ACC112 (cell line): Measurements from ENCODE around the gene FLRT2.

Source experiments
- H2AFZ ChIP-seq: fragments of 200-600 bp; sonication (generic); one replicate; pipeline ENCODE4 v1.6.0; 2017; ENCODE audit warnings: antibody characterized with exemption, low read length; ENCODE audit not compliant: unreplicated experiment
- H3K27ac ChIP-seq: fragments of 200-600 bp; sonication (generic); 2 replicates; pipeline ENCODE4 v1.5.1; 2014; ENCODE audit warnings: low read depth, mild to moderate bottlenecking, antibody characterized with exemption, low read length, moderate library complexity
- H3K27me3 ChIP-seq: fragments of 200-600 bp; sonication (generic); 2 replicates; pipeline ENCODE4 v1.6.1; 2014; ENCODE audit warnings: mild to moderate bottlenecking, antibody characterized with exemption, low read length, moderate library complexity, mixed read lengths; ENCODE audit not compliant: insufficient read depth
- H3K36me3 ChIP-seq: fragments of 200-600 bp; sonication (generic); 2 replicates; pipeline ENCODE4 v1.6.1; 2016; ENCODE audit warnings: mild to moderate bottlenecking, antibody characterized with exemption, low read length, moderate library complexity, mixed read lengths; ENCODE audit not compliant: insufficient read depth
- H3K4me1 ChIP-seq: fragments of 200-600 bp; sonication (generic); one replicate; pipeline ENCODE4 v1.6.1; 2016; ENCODE audit warnings: low read length, mixed read lengths; ENCODE audit not compliant: insufficient read depth, unreplicated experiment, control insufficient read depth
- H3K4me3 ChIP-seq: fragments of 200-600 bp; sonication (generic); 2 replicates; pipeline ENCODE4 v1.5.1; 2014; ENCODE audit warnings: mild to moderate bottlenecking, low read depth, low read length
- H3K79me2 ChIP-seq: fragments of 200-600 bp; sonication (generic); one replicate; pipeline ENCODE4 v1.6.0; 2016; ENCODE audit warnings: low read length; ENCODE audit not compliant: control insufficient read depth, unreplicated experiment, insufficient read depth

FLRT2 gene

GRCh38 chr14:85688006-85688405, 158.1 kb downstream of the FLRT2 start:
- Histone ChIP-seq H3K4me3 (no peak overlapping the region), H3K36me3 (no peaks in the 10 kb centered on the region), H3K4me1 (no peaks in the 10 kb centered on the region), H2AFZ (no peak overlapping the region), H3K27me3 (no peaks in the 10 kb centered on the region), H3K79me2 (no peaks in the 10 kb centered on the region), H3K27ac (no peak overlapping the region)

GRCh38 chr14:85695300-85695699, 165.4 kb downstream of the FLRT2 start:
- no peaks in the 10 kb centered on the region for H3K36me3 ChIP-seq
- no peaks in the 10 kb centered on the region for H3K79me2 ChIP-seq
- no peak overlapping the region for H3K27ac ChIP-seq
- H3K27me3 ChIP-seq, result no peaks in the 10 kb centered on the region
- H3K4me3 ChIP-seq, result no peak overlapping the region
- no peaks in the 10 kb centered on the region for H3K4me1 ChIP-seq
- H2AFZ ChIP-seq, result no peak overlapping the region

- Histone ChIP-seq H3K27me3 (no peaks in the 10 kb centered on the region), H3K36me3 (no peaks in the 10 kb centered on the region), H3K4me3 (no peak overlapping the region), H3K27ac (no peak overlapping the region), H3K4me1 (no peaks in the 10 kb centered on the region), H3K79me2 (no peaks in the 10 kb centered on the region), H2AFZ (no peak overlapping the region)
These were observed 171.2 kb downstream of the FLRT2 start for GRCh38 chr14:85701116-85701515.

GRCh38 chr14:85701763-85702162, 171.8 kb downstream of the FLRT2 start:
- Histone ChIP-seq H3K36me3 (no peaks in the 10 kb centered on the region), H2AFZ (no peak overlapping the region), H3K27me3 (no peaks in the 10 kb centered on the region), H3K27ac (no peak overlapping the region), H3K4me3 (no peak overlapping the region), H3K4me1 (no peaks in the 10 kb centered on the region), H3K79me2 (no peaks in the 10 kb centered on the region)

- no peak overlapping the region for H2AFZ ChIP-seq
- no peaks in the 10 kb centered on the region for H3K4me1 ChIP-seq
- no peaks in the 10 kb centered on the region for H3K27me3 ChIP-seq
- H3K79me2 ChIP-seq, result no peaks in the 10 kb centered on the region
- no peak overlapping the region for H3K4me3 ChIP-seq
- no peaks in the 10 kb centered on the region for H3K36me3 ChIP-seq
- no peak overlapping the region for H3K27ac ChIP-seq
These were observed 172.2 kb downstream of the FLRT2 start for GRCh38 chr14:85702191-85702590.

- no peak overlapping the region for H3K27ac ChIP-seq
- H3K4me3 ChIP-seq, result no peak overlapping the region
- H3K36me3 ChIP-seq, result no peaks in the 10 kb centered on the region
- H3K27me3 ChIP-seq, result no peaks in the 10 kb centered on the region
- H3K79me2 ChIP-seq, result no peaks in the 10 kb centered on the region
- H3K4me1 ChIP-seq, result no peaks in the 10 kb centered on the region
- H2AFZ ChIP-seq, result no peak overlapping the region
These were observed 173.1 kb downstream of the FLRT2 start for GRCh38 chr14:85702997-85703396.
